BE2C (cell line): ENCODE measurements around the gene HTR3B.
A peak's percentile ranks its signal among the peaks of the same experiment; 100 is the strongest.

Experiments
- DNase-seq: peaks from one replicate; pipeline ENCODE4 v3.0.0-alpha.2; 2020
- H3K27me3 ChIP-seq: fragments of 250-450 bp; sonication (Bioruptor Pico); 2 replicates; pipeline ENCODE4 v1.5.1; 2020; ENCODE audit warnings: mild to moderate bottlenecking
- H3K36me3 ChIP-seq: fragments of 250-450 bp; sonication (Bioruptor Pico); 2 replicates; pipeline ENCODE4 v1.5.1; 2020; ENCODE audit warnings: mild to moderate bottlenecking
- H3K4me1 ChIP-seq: fragments of 250-450 bp; sonication (Bioruptor Pico); 2 replicates; pipeline ENCODE4 v1.5.1; 2020
- H3K4me3 ChIP-seq: 2 replicates; pipeline ENCODE4 v1.5.1; 2011; ENCODE audit warnings: low read depth, low read length
- H3K9me3 ChIP-seq: fragments of 250-450 bp; sonication (Bioruptor Pico); 2 replicates; pipeline ENCODE4 v1.5.1; 2020
- TF ChIP-seq, protein P1 (sequence below): IDR thresholded peaks from 2 replicates; pipeline ENCODE4 v1.5.1; 2012; ENCODE audit warnings: mild to moderate bottlenecking, low read depth, low read length

The HTR3B gene

DNA sequence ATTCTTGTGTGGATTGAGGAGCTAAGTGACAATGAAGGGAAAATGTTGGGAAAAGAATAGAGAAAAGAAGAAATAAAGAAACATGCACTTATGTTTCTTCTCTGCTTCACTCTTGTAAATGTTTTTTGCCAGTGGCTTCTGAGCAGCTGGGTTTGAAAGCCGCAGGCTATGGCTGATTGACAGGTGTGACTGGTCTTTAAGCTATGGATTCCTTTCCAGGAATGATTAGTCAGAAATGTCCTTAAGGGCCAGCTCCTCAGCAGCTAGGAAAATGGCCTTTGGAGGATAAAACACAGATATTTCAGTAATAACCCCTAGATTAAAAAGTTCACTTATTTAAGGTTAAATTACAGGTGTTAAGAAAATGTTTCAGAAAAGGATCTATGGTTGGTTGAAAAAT is 22.7 kb upstream of the HTR3B start:
- no peaks in the 10 kb centered on the region; the same call in 1 of the 2 replicates for H3K4me1 ChIP-seq
- no peak for DNase-seq
- no peaks in the 10 kb centered on the region for H3K27me3 ChIP-seq
- TF ChIP-seq, protein P1, sequence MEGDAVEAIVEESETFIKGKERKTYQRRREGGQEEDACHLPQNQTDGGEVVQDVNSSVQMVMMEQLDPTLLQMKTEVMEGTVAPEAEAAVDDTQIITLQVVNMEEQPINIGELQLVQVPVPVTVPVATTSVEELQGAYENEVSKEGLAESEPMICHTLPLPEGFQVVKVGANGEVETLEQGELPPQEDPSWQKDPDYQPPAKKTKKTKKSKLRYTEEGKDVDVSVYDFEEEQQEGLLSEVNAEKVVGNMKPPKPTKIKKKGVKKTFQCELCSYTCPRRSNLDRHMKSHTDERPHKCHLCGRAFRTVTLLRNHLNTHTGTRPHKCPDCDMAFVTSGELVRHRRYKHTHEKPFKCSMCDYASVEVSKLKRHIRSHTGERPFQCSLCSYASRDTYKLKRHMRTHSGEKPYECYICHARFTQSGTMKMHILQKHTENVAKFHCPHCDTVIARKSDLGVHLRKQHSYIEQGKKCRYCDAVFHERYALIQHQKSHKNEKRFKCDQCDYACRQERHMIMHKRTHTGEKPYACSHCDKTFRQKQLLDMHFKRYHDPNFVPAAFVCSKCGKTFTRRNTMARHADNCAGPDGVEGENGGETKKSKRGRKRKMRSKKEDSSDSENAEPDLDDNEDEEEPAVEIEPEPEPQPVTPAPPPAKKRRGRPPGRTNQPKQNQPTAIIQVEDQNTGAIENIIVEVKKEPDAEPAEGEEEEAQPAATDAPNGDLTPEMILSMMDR = no peak
- H3K4me3 ChIP-seq = no peak overlapping the region
- H3K9me3 ChIP-seq = no peaks in the 10 kb centered on the region
- no peaks in the 10 kb centered on the region for H3K36me3 ChIP-seq

DNA sequence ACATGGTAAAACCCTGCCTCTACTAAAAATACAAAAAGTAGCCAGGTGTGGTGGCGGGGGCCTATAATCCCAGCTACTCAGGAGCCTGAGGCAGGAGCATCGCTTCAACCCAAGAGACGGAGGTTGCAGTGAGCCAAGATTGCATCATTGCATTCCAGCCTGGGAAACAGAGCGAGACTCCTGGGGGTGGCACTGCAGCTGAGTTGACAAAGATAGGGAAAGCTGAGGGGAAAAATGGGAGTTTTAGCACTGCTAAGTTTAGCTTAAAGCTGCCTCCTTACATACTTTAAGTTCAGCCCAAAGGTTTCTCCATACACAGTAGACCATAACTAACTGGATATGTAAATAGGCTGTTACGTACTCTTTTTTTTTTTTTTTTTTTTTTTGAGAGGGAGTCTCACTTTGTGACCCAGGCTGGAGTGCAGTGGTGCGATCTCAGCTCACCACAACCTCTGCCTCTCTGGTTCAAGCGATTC is 20.2 kb upstream of the HTR3B start:
- Histone ChIP-seq H3K4me3 (no peak overlapping the region), H3K36me3 (no peaks in the 10 kb centered on the region), H3K9me3 (no peaks in the 10 kb centered on the region), H3K4me1 (no peaks in the 10 kb centered on the region; the same call in 1 of the 2 replicates), H3K27me3 (no peaks in the 10 kb centered on the region)
- no peak for DNase-seq
- TF ChIP-seq, protein P1 = no peak

DNA sequence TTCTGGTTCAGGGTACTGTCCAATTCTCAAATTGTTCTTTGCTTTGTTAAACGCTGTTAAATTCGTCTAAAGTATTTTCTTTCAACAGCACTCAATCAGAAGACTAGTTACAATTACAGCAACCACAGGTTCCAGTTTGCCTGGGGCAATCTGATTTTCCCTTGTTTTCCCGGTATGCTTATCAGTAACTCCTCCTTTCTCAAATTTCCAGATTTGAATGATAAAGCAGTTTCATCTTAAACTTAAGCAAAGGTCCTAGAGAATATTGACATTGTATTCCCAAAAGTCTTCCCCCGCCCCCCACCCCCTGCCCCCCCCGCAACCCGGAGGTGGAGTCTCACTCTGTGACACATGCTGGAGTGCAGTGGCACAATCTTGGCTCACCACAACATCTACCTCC is 18.7 kb upstream of the HTR3B start:
- H3K36me3 ChIP-seq = no peaks in the 10 kb centered on the region
- no peaks in the 10 kb centered on the region for H3K9me3 ChIP-seq
- no peaks in the 10 kb centered on the region for H3K27me3 ChIP-seq
- H3K4me3 ChIP-seq = no peak overlapping the region
- TF ChIP-seq, protein P1 = no peak
- no peak for DNase-seq
- H3K4me1 ChIP-seq = no peaks in the 10 kb centered on the region; the same call in 1 of the 2 replicates

DNA sequence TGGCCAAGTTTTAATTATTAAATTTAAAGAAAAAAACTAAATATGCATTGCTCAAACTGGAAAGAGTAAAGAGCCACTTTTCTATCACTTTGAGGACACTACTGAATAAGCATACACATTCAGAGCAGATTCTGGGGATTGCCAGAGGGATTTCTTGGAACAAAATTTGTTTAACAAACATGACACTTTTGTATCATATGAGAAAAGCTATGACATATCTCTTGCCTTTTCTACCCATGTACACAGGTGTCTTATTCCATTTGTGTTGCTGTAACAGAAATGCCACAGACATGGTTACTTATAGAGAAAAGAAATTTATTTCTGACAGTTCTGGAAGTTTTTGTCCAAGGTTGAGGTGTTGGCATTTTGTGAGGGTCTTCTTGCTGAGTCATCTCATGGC is 15.7 kb upstream of the HTR3B start:
- TF ChIP-seq, protein P1 = no peak
- Histone ChIP-seq H3K9me3 (no peaks in the 10 kb centered on the region), H3K4me1 (no peaks in the 10 kb centered on the region; the same call in 1 of the 2 replicates), H3K27me3 (no peaks in the 10 kb centered on the region), H3K36me3 (no peaks in the 10 kb centered on the region), H3K4me3 (no peak overlapping the region)
- DNase-seq = no peak

DNA sequence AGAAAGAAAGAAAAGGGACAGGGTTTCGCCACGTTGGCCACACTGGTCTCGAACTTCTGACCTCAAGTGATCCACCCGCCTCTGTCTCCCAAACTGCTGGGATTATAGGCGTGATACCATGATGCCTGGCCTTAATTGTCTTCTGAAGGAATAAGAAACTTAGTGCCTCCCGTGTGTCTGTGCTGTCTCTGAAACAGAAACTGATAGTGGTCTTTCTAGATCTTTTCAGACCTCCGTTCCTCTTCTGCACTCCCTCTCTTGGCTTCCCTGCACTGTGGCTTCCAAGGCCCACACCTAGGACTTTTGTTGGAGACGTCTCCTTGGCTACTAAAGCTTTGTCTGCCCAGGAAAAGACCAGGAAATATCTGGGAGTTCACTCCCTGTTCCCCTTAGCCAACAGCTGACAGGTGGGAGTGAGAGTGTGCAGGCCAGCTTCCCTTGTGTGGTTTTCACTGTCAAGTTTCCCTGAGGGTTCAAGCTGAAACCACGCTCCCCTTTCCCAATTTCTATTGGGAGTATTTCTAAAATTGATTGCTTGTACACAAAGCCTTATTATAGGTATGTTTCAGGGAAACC is 10.1 kb upstream of the HTR3B start:
- H3K27me3 ChIP-seq = no peaks in the 10 kb centered on the region
- DNase-seq = no peak
- no peaks in the 10 kb centered on the region for H3K36me3 ChIP-seq
- no peak overlapping the region for H3K4me3 ChIP-seq
- H3K4me1 ChIP-seq = peaks cover 13% of the 10 kb centered on the region
- TF ChIP-seq, protein P1 = no peak
- no peaks in the 10 kb centered on the region for H3K9me3 ChIP-seq

DNA sequence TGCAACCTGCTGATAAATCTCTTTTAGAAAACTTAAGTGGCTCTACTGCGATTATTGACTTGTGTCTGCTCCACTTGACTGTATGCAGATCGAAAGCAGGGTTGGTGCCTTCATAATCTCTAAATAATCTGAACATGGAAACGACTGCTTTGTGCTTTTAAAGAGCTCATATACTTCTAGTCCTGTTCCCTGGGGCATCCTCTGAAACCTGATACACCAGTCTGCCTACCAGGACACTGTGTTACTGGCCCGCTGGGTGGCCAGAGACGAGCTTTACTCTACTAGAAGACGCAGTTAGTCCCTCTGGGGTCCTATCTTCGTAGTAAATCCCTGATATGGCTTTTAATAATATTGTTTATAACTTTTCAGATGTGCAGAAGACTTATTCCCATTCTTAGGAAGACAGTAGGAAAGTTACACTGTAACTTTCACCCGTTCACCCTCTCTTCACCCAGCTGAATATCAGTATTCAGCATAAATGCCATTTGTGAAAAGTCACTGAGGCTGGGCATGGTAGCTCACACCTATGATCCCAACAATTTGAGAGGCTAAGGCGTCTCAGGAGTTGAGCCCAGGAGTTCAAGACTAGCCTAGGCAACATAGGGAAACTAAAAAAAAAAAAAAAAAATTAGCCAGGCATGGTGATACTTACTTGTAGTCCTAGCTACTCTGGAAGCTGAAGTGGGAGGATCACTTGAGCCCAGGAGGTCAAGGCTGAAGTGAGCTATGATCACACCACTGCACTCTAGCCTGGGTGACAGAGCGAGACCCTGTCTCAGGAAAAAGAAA is 9.0 kb upstream of the HTR3B start:
- peaks cover 13% of the 10 kb centered on the region for H3K4me1 ChIP-seq
- DNase-seq = peak; percentile 70
- H3K9me3 ChIP-seq = no peaks in the 10 kb centered on the region
- no peak overlapping the region for H3K4me3 ChIP-seq
- no peaks in the 10 kb centered on the region for H3K36me3 ChIP-seq
- TF ChIP-seq, protein P1 = peak; percentile 23; the same call in 1 of the 2 replicates
- no peaks in the 10 kb centered on the region for H3K27me3 ChIP-seq
